T-helper 2 cell treated with Interferon-gamma antibody and Interleukin-4, amounts not matched to agents 100 ng/mL and 5 ng/mL, for 36 hours (primary cell): ENCODE data around the gene URAD. TPM values are rescaled to one million over a fixed set of nuclear protein-coding genes. Genes with fewer than 3 reads are reported as not detected.

Experiments used
- intact Hi-C: fragments of 100-400 bp; cut with micrococcal nuclease; formaldehyde crosslinking; loops from one replicate; pipeline ENCODE4 v1.15.1; 2023
- total RNA-seq: library from RNA; stranded (reverse); gene quantifications from 2 replicates; pipeline ENCODE4 v1.2.3, GENCODE V29; 2022

The URAD gene
- total RNA-seq, 1 donor from 2014 or later, result not detected

- intact Hi-C loops, result no loop called here
These were observed 27.9 kb downstream of the URAD start for GRCh38 chr13:27960362-27961226.

GRCh38 chr13:27959976-27960361 lies 28.5 kb downstream of the URAD start:
- intact Hi-C loops, result loop anchor here (10.0 kb wide), 1 partner anchor 585 kb away; no protein-coding TSS in a partner anchor

- intact Hi-C loops, result loop anchor here (10.0 kb wide), 1 partner anchor 582 kb away; no protein-coding TSS in a partner anchor
These were observed 31.8 kb downstream of the URAD start for GRCh38 chr13:27956576-27957300.

GRCh38 chr13:27955014-27955591 lies 33.4 kb downstream of the URAD start:
- intact Hi-C loops, result loop anchor here (10.0 kb wide), 1 partner anchor 580 kb away; no protein-coding TSS in a partner anchor

GRCh38 chr13:27954406-27954851 lies 34.1 kb downstream of the URAD start:
- intact Hi-C loops, result loop anchor here (1.0 to 10.0 kb wide), 2 partner anchors 162 to 580 kb away; partner anchors contain the start of gene GSX1

GRCh38 chr13:27953676-27954405 lies 34.7 kb downstream of the URAD start:
- intact Hi-C loops, result loop anchor here (1.0 to 10.0 kb wide), 2 partner anchors 162 to 579 kb away; partner anchors contain the start of gene GSX1

- intact Hi-C loops, result loop anchor here (10.0 kb wide), 1 partner anchor 578 kb away; no protein-coding TSS in a partner anchor
These were observed 35.4 kb downstream of the URAD start for GRCh38 chr13:27952876-27953675.

GRCh38 chr13:27942972-27943371 lies 45.5 kb downstream of the URAD start:
- intact Hi-C loops, result no loop called here

- intact Hi-C loops, result no loop called here
These were observed 54.7 kb downstream of the URAD start for GRCh38 chr13:27933580-27934328.

GRCh38 chr13:27933118-27933517 lies 55.4 kb downstream of the URAD start:
- intact Hi-C loops, result no loop called here

GRCh38 chr13:27929868-27930267 lies 58.6 kb downstream of the URAD start:
- intact Hi-C loops, result no loop called here

- intact Hi-C loops, result no loop called here
These were observed 59.4 kb downstream of the URAD start for GRCh38 chr13:27928805-27929753.

GRCh38 chr13:27928353-27928804 lies 60.1 kb downstream of the URAD start:
- intact Hi-C loops, result no loop called here

Other genes starting within 250 kb of the URAD start
- gene GSX1, start 196.2 kb downstream of the URAD start, total RNA-seq, result not detected in 2 replicates
- not detected in 2 replicates for gene PDX1, start 68.7 kb downstream of the URAD start, total RNA-seq
- not detected in 2 replicates for gene CDX2, start 19.4 kb downstream of the URAD start, total RNA-seq
- gene FLT3, start 111.9 kb upstream of the URAD start, total RNA-seq, result not detected in 2 replicates
- gene PAN3, start 149.9 kb upstream of the URAD start, total RNA-seq, result 40.7 and 41.7 TPM in 2 replicates